ENCODE results near the gene NACC2.

NACC2 gene

DNA sequence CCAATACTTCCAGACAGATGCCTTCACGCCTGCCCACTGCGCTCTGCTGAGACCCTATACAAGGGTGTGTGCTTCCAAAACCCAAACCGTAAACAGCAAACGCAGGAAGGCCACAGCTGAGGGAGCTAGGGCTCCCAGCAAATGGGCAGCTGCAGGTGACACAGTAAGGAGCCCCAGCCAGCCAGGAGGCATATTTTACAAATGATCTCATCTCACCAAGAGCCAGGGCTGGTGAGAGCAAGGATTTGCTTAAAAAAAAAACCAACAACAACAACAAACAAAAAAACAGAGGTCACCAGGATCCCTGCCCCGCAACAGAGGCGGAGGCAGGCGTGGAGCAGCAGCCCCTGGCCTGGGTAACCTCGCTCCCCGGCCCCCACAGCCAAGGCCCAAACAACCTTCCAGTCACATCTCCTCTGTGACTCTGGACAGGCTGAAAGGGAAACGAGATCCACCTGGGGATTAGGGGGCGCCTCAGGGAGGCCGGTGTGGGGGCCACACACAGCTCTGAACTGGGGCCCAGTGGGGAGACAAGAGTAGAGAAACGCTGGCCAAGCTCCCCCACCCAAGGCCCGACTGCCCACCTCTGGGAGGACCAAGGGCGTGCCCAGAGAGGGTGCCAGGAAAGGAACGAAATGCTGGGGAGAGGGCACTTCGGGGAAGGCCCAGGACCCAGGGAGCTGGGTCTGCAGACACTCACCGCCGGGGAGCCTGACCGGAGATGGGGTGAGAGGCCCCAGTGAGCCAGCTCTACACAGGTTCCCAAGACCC, 3.3 kb downstream of the NACC2 start:
- DNase-seq: no peak

DNA sequence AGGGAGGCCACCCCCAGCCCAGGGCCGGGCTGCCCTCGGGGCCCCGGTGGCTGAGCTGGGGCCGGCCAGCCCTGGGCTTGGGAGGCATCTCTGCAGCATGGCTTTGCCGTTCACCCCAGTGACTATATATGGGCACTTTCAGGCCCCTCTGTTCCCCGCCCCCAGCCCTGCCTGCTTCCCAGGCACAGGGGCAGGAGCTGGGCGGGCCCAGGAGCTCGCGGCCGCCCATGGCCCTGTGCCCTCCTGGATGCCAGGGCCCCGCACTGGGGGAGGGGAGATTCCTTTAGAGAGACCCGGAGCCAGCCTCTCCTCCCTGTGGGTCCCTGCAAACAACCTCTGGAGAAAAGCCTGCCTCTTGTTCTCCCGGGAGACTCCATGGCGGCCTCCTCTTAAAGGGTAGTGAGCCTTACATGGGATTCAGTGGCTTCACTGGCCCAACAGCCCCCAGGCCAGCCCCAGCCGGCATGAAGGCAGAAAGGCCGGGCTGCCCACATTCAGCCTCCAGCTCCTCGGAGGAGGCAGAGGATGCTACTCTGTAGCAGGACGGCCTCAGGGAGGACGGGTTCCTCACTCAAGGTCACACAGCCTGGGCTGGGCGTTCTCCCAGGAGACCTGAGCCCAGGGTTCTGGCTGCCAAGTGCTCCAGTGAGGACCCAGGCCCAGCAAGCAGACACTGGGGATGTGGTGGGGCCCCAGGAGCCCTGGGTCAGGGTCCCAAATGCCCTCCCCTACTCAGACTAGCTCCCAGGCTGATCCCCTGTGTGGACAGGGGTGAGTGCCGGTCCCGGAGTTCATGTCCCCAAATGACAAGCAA, 4.1 kb downstream of the NACC2 start:
- DNase-seq: no peak

DNA sequence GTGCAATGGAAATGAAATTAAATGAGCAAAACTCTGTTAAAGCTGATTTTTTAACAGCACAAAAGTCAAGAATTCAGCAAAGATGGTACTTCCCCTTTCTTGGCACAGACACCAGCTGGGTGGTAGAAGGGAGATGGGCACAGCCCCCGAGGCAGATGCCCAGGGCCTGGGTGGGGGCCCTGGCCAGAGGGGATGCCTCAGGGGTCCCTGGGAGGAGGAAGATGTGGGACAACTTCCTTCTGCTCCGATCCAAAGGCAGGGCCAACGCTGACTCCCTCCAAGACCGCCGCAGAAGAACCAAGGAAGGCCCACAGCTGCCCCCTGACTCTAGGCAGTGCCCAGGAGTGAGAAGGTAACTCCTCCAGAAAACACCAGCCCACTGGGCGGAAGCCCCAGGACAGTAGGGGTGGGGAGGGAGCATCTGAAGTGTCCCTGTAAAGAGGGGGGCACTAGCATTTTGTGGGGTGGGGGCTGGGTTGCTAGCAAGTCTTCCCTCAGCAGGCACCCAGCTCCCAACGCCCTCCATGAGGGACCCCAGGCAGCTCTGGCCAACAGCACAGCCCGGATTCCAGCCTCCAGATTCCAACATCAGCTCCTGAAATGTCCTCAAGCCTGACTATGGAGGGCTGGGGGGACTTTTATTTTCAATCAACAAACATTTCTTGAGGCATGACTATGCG, 4.9 kb downstream of the NACC2 start:
- DNase-seq: no peak

DNA sequence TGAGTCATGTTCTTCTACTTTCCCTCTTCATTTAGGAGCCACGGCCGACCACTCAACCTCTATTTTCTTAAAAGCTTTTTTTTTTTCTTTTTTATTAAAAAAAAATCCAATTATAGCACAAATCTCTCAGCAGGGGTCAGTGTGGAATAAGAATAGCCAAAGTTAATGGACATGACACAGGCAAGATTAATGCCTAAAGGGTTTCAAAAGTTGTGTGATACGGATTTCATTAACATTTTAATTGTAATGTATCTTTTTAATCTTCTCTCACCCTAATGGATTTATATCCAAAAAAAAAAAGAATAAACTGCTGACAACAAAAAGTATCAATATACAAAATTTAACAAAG, 5.4 kb downstream of the NACC2 start:
- DNase-seq: peak in 1 of 2 experiments; percentile 67

DNA sequence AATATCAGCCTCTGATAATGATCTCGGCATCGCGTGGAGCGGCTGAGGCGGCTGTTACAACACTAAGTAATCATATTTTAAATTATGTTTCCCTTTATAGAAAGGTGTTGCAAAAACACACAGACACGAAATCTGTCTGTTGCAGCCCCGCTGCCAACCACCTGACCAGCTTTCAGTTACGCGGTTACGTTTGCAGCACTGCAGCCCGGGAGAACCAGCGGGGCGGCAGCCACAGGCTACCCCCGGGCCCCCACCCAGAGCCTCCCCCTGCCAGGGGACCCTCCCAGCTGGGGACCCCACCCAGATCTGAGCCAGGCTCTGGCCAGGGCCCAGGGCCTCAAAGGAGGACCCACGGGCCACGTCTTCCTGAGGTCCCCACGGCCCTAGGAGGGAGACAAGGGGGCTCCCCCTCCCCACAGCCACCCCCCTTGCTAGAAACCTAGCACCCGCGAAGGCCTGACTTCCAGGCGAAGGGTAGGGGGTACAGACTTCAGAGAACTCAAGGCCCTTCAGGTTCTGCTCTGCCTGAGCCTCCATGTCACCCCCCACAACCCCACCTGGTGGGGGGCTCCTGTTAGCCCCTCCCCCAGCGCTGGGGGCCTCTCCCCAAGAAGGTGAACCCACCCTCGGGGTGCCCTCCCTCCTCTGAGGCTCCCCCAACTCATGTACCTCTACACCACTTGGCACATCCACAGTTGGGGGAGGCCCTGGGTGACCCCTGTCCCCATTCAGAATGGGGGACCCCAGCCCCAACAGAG, 6.0 kb downstream of the NACC2 start:
- no peak for DNase-seq

DNA sequence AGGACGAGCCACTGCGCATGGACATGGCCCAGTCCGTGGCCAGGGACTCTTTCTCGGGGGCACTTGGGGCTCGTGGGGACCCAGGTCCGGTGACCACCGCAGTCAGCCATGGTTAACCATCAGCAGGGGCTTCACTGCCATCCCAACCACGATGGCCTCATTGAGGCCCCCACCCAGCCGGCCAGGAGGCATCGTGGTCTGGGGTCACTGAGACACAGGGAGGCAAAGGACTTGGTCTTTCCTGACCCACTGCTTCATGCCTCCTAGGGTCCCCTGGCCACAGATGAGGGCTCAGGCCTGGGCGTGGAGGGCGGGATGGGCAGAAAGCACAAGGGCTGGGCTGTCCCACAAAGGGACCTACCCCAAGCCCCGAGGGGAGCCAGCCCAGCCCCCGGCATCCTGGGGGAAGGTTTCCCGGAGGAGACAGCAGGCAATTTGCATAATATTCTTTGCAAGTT, 6.6 kb downstream of the NACC2 start:
- DNase-seq: no peak

DNA sequence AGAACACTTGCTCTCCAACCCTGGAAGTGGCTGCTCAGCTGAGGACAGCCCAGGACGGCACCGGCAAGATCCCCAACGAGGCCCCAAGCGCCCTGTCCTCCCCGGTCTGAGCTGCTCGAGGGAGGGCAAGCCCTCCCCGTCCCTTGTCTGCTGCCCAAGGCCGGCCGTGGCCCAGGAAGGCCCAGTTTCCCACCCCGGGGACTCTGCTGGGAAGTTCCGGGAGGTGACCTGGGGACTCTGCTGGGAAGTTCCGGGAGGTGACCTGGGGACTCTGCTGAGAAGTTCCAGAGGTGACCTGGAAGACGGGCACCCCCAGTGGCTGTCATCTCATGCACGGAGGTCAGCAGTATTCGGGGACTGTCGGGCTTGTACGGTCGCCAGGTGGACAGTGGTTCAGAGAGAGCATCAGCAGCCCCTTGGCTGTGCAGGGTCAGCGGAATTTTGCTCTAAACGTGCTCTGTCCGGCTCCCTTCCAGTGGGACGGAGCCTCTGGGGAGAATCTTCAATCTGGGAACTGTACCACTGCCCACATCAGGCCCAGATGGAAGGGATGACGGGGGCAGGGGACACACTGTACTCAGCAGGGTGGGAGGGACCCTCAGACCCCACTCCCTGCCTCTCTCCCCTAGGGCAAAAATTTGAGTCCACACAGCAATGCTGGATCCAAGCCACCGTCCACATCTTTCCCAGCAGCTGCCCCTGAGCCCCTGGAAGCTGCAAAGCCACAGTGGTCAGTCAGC, 7.2 kb downstream of the NACC2 start:
- DNase-seq: no peak

DNA sequence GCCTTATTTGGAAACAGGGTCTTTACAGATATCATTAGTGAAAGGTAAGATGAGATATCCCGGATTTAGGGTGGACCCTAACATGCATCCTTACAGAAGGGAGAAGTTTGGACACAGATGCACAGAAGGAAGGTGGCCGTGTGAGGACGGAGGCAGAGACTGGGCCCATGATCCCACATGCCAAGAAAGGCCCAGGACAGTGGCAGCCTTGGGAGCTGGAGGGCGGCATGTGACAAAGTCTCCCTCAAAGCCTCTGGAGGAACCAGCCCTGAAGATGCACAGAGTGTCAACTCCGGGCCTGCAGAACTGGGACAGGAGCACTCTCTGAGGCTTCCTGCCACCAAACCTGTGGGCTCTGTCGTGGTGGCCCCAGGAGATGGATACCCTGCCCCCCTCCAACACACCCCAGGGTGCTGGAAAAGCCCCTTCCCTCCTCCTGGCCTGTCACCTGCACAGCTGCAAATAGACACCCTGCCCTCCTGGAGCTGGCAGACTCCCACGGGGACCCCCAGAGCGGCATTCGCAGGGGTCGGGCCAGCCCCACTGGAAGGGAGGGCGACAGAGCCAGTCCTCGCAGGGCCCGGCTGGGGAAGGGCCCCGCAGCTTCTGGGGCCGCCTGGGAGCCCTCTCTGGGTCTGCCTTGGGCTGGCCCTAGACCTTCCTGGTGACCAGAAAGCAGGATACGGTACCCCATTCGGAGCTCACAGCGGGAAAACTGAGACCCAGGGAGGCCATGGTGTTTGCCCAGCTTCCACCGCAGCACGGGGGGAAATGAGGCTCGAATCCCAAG, 7.9 kb downstream of the NACC2 start:
- no peak for DNase-seq

DNA sequence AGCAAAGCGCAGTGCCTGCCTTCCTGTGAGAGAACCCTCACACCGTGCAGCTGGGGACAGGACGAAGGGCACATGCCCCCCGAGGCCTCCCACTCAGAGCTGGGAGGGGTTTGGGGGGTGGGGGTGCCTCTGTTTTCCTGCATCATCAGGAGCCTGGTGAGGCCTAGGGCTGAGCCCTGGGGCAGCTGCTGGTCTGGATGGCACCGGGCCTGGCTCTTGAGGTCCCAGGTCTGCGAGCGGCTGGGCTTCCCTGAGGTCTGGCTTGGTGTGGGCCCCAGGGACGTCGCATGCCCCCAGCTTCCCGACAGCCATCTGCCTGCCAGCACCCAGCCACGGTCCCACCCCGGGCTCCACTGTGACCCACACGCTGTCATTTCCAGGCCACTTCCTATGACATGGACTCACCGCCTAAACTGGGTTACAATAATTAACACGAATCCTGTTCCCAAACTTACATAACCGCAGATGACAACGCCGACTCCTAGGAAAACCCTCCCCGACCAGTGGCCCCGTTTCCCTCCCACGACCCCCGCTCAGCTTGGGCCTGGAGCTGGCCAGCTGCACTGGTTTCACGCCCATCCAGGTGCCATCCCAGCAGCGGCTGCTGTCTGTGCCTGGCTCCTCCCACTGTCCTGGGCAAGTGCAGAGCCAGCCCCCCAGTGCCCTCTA, 8.7 kb downstream of the NACC2 start:
- DNase-seq: no peak

DNA sequence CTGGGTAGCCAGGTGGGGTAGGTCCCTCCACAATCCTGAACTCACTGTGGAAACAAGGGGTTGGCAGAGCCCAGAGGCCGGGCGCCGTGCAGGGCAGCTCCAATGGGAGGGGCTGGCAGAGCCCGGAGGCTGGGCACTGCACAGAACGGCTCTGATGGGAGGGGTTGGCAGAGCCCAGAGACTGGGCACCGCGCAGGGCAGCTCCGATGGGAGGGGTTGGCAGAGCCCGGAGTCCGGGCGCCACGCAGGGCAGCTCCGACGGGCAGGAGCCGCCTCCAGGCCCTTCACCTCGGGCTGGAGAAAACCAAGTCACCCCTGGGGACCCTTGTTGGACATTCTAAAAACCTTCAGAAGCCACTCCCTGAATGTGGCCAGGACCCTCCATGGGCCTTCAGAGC, 9.3 kb downstream of the NACC2 start:
- DNase-seq: no peak

DNA sequence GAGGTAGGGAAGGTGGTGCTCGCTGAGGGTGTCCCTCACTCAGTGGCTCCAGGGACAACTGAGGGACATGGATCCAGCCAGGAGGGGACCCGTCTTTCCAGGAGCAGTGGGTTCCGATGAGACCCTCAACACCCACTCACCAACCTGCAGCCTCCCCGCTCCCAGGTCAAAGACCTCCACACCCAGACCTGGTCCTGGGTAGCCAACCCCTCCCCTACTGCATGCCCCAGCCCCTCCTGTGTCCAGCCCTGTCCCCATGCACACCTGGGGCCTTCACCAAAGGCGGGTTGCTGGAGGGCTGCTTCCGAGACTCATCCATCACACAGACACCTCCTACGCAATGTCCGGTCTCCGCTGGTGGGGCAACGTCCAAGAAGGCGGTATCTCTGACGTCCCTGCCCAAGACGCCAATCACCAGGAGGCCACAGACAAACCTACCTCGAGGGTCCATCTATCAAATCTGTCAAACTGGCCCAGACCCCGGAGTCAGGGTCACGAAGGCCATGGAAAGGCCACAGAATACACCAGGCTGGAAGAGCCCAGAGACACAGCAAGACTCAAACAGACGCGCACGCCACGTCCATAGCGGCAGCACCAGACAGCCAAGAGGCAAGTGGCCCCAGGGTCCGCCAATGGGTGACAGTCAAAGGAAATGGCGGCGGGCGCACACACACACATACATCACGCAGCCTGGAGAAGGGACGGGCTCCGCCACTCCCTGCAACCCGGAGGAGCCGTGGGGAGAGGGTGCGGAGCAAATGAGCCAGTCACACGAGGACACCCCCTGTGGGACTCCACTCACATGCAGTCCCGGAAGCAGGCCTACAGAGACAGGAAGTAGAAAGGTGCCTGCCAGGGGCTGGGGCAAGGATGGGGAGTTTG, 10.8 kb downstream of the NACC2 start:
- no peak for DNase-seq

DNA sequence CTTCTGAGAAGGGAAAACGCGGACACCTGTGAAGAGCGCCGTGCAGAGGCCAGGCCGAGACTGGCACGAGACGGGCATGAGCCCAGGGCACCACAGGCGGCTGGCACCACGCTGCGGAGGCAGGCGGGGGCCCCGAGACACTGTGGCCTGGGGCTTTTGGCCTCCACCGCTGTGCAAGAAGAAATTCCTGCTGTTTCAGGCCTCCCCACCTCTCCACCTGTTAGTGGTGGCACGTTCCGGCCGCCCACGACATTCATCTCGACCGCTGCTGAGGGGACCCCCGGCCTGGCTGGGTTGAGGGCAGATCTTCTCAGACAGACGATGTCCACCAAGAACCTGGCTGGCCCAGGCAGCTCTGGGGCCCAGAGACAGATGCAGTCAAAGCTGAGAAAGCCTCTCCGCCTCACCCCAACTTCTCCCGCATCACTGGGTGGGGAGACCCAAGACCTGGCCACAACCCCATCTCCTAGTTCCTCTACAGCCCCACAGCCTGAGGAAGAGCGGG, 11.5 kb downstream of the NACC2 start:
- no peak for DNase-seq

DNA sequence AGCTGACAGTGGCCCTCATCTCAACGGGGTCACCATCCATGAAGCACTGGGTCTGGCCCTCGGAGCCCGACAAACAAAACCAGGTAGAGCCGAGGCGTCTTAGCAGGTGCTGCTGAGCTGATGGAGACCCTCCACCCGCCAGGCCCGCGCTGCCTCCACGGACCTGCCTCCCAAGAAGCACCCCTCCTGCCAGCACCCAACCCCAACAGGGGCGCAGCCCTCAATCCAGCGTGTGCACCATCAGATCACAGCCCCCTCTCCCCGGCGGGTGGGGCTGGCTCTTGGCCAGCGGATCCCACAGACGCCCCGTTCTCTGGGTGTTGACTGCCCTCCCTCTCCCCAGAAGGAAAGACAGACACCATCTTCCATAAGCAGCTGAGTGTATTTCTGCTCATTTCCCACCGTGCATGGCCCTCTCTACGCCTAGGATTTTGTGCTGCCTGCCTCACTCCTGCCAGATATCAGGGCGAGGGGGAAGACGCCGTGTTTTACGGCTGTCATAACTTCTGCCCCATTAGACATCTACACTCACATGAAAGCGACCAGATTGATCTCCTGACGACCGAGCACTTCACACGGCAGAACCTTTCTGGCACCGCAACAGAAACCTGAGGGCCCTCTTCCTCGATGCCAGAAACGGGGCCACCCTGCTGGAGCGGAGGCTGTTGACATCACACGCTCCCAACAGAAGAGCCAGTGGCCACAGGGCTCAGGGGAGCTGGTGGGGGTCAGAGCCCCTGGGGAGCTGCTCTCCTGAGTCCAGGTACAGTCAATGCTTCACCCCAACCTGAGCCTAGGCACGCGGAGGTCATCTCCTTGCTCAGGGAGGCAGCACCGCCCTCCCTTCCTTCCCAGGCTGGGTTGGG, 12.4 kb downstream of the NACC2 start:
- DNase-seq: no peak

DNA sequence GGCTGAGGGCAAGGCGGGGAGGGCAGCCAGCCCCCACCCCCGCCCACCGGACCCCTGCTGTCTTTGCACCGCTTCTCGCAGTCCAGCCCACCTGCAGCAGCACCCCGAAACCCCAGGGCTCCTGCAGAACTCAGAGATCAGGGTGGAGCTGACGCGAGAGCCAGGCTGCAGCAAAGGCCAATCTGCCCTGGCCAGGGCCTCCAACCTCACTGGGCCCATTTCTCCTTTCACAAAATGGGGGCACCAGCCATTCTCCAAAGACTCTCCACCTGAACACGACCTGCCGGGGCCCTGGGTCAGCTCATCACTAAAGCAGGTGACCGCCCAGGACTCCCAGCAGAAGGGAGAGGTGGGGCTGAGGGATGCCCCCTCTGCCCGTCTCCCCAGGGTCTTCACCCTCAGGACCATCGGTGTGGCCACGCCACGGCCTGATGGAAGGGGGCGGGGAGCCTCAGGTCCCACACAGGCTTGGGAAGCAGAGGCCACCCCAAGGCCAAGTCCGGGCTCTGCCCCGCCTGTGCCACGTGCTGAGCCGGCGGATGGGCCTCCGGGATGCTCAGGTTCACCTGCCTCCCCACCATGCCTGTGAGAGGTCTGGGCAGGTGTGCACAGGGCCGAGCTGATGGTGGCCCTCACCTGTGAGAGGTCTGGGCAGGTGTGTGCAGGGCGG, 13.1 kb downstream of the NACC2 start:
- no peak for DNase-seq

DNA sequence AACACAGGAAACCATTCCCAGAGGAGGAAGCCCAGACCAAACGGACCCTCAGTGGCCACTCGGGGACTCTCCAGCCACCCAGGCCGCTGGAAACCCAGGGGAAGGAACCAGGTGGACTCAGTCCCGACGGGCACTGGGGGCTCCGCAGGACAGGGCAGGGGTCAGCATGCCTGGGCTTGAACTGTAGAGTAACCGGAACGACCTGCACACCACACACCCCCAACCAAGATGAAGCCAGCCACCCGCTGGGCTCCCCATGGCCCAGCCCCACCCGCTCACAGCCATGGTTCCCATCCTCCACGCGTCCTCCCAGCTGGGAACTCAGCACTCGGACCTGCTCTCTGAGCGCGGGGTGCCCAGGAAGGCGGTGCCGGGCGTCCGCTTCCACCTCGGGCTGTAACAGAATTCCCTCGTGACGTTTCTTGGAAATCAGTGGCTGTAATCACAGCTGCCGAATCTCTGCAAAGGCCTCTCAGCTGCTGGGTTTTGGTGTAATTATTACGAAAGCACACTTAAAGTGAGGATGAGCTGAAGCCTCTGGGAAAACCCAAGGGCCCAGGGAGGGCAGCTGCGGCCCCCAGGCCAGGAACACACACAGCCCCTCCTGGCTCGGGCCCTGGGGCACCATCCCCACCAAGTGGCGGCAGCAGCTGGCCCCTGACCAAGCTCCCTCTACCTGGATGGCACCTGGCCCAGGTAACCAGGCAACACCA, 13.8 kb downstream of the NACC2 start:
- no peak for DNase-seq

DNA sequence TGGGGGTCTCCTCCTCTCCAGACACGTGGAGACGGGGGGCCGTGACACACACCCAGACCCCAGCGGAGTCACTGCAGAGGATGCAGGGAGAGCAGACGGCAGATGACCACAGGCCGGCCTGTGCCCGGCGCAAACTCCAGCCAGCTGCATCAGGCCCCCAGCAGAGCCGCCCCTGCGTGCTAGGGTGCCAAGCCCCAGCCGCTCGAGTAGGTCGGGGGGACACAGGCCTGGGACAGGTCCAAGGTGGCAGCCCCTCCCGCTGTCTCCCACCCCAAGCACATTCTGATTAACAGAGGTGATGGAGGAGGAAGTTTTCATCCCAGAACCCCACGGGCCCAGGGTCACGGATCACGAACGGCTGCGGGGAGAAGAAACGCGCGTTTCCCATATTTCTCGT, 14.4 kb downstream of the NACC2 start:
- DNase-seq: no peak

DNA sequence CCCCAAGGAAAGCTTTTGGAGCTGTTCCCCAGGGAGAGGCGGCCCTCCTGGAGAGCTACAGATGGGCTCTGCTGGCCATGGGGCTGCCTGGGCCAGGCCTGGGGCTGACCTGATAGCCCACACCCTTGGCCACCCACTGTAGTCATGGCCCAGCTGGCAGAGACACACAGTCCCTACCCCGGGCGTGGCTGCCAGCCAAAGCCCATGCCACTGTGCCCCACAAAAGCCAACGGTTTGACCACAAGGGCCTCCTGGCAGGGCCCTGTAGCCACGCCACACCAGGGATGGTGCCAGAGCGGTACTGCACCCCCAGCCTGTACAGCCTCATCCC, 15.2 kb downstream of the NACC2 start:
- no peak for DNase-seq

Measured in SW 1271 (cell line).